CD4-positive, alpha-beta T cell (primary cell): ENCODE data around the gene ZNF687. TPM values are rescaled to one million over a fixed set of nuclear protein-coding genes. Genes with fewer than 3 reads are reported as not detected.
A peak's percentile ranks its signal among the peaks of the same experiment; 100 is the strongest.

Source experiments
- ATAC-seq: fragments of 200-7000 bp; cut with Tn5 transposase; one replicate; pipeline ENCODE4 v1.10.0; 2022; ENCODE audit warnings: mild to moderate bottlenecking; ENCODE audit not compliant: poor library complexity
- CTCF ChIA-PET: fragments of 350-600 bp; sonication (Branson Sonifier 250); formaldehyde crosslinking; loops from one replicate; lab custom pipeline; 2021; ENCODE audit warnings: antibody characterized with exemption, inconsistent platforms; lab: Charles Lee
- POLR2A ChIA-PET: fragments of 350-600 bp; sonication (Branson Sonifier 250); formaldehyde crosslinking; loops from one replicate; lab custom pipeline; 2021; ENCODE audit warnings: antibody characterized with exemption, inconsistent platforms; lab: Charles Lee
- DNase-seq, 14 experiments: peaks; one replicate each; pipeline ENCODE4 v3.0.0-alpha.2; 2013 to 2020; ENCODE audit warnings: mixed read lengths in 2 of 14
- H3K27ac ChIP-seq, 2 donors: one replicate each; pipeline versions ENCODE4 v1.5.1 to v1.7.0; 2013; ENCODE audit warnings: low read length in 2 of 2, low read depth in 1 of 2, mild to moderate bottlenecking in 1 of 2
- H3K27me3 ChIP-seq, 2 experiments: 1 replicate in 1 of 2; 2 replicates in 1 of 2; pipeline versions ENCODE4 v1.6.1 to v1.7.0; 2013; ENCODE audit warnings: low read length in 2 of 2, control low read depth in 1 of 2, mild to moderate bottlenecking in 1 of 2, moderate library complexity in 1 of 2; ENCODE audit not compliant: insufficient read depth in 2 of 2, control insufficient read depth in 1 of 2
- H3K36me3 ChIP-seq: one replicate; pipeline ENCODE4 v1.6.1; 2013; ENCODE audit warnings: low read length, control low read depth; ENCODE audit not compliant: insufficient read depth
- H3K4me1 ChIP-seq: one replicate; pipeline ENCODE4 v1.6.1; 2013; ENCODE audit warnings: low read length, control low read depth; ENCODE audit not compliant: insufficient read depth
- H3K4me3 ChIP-seq: one replicate; pipeline ENCODE4 v1.5.1; 2013; ENCODE audit warnings: mild to moderate bottlenecking, low read length, moderate library complexity
- H3K9me3 ChIP-seq, 2 experiments: 1 replicate in 1 of 2; 2 replicates in 1 of 2; pipeline versions ENCODE4 v1.6.1 to v1.7.0; 2013; ENCODE audit warnings: low read length in 2 of 2, mild to moderate bottlenecking in 2 of 2, control low read depth in 1 of 2, moderate library complexity in 1 of 2; ENCODE audit not compliant: control insufficient read depth in 1 of 2, insufficient read depth in 1 of 2
- H3K27ac Mint-ChIP-seq: one replicate; pipeline ENCODE4 v1.8.0; 2020; ENCODE audit warnings: mixed read lengths
- H3K27me3 Mint-ChIP-seq: one replicate; pipeline ENCODE4 v1.8.0; 2021; ENCODE audit warnings: mixed read lengths
- H3K36me3 Mint-ChIP-seq: one replicate; pipeline ENCODE4 v1.8.0; 2021; ENCODE audit warnings: low read depth, mixed read lengths
- H3K4me1 Mint-ChIP-seq: one replicate; pipeline ENCODE4 v1.8.0; 2021; ENCODE audit warnings: low read depth, mixed read lengths
- H3K4me3 Mint-ChIP-seq: one replicate; pipeline ENCODE4 v1.8.0; 2020; ENCODE audit warnings: mild to moderate bottlenecking, mixed read lengths
- H3K9me3 Mint-ChIP-seq: one replicate; pipeline ENCODE4 v1.8.0; 2020; ENCODE audit warnings: mixed read lengths
- intact Hi-C, 2 experiments: fragments of 100-400 bp; cut with DNase I in 1 of 2; cut with micrococcal nuclease in 1 of 2; formaldehyde crosslinking; loops; one replicate each; pipeline versions ENCODE4 v1.15.1 to v1.9.0; 2023 to 2025; cut with DNase I, micrococcal nuclease
- total RNA-seq, 174 experiments: library from RNA in 2 of 174; stranded (reverse) in 2 of 174; gene quantifications; one replicate each; pipeline ENCODE4 v1.2.3 and lab custom pipeline; 2021 to 2026
- TF ChIP-seq, protein P1 (sequence below): fragments of 200-600 bp; IDR thresholded peaks from one replicate; pipeline ENCODE4 v1.8.0; 2022; ENCODE audit warnings: antibody characterized with exemption, mild to moderate bottlenecking

ZNF687 gene
- total RNA-seq, 2 experiments from 2014 or later: 38.9 to 40.0 TPM

DNA sequence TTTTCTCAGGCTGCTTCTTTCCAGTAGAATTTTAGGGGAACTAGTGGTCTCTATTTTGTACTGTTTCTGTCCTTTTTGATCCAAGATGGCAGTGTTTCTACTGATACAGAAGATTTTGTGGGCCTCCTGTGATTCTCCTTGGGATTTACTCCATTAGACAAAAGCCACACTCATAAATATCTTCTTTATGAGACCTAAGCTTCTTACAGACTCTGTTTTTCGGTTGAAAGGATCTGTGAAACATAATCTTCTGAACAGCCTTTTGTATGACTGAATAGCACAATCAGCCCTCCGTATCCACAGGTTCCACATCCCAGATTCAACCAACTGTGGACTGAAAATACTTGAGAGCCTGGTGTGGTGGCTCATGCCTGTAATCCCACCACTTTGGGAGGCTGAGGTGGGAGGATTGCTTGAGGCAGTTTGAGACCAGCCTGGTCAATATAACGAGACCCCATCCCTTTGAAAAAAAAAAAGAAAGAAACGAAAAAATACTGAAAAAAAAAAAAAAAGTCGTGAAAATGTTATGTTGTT is 38.3 kb upstream of the ZNF687 start:
- Mint-ChIP-seq H3K27me3 (no peaks in the 10 kb centered on the region), H3K4me1 (no peaks in the 10 kb centered on the region), H3K9me3 (no peaks in the 10 kb centered on the region), H3K4me3 (no peak overlapping the region), H3K36me3 (peaks cover 91% of the 10 kb centered on the region), H3K27ac (no peak overlapping the region)
- TF ChIP-seq, protein P1, sequence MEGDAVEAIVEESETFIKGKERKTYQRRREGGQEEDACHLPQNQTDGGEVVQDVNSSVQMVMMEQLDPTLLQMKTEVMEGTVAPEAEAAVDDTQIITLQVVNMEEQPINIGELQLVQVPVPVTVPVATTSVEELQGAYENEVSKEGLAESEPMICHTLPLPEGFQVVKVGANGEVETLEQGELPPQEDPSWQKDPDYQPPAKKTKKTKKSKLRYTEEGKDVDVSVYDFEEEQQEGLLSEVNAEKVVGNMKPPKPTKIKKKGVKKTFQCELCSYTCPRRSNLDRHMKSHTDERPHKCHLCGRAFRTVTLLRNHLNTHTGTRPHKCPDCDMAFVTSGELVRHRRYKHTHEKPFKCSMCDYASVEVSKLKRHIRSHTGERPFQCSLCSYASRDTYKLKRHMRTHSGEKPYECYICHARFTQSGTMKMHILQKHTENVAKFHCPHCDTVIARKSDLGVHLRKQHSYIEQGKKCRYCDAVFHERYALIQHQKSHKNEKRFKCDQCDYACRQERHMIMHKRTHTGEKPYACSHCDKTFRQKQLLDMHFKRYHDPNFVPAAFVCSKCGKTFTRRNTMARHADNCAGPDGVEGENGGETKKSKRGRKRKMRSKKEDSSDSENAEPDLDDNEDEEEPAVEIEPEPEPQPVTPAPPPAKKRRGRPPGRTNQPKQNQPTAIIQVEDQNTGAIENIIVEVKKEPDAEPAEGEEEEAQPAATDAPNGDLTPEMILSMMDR: no peak
- no peak overlapping the region for H3K4me3 ChIP-seq
- peaks cover 75% of the 10 kb centered on the region for H3K36me3 ChIP-seq
- ChIA-PET POLR2A (interaction anchor here (1.0 kb wide), 1 partner anchor 10 kb away, joined by 3 read pairs; no protein-coding TSS in a partner anchor), CTCF (no interaction called here)
- no peak for ATAC-seq
- intact Hi-C loops: no loop called here
- no peak overlapping the region for H3K27ac ChIP-seq
- H3K9me3 ChIP-seq: no peaks in the 10 kb centered on the region
- DNase-seq: no peak
- no peaks in the 10 kb centered on the region for H3K4me1 ChIP-seq
- no peaks in the 10 kb centered on the region for H3K27me3 ChIP-seq

DNA sequence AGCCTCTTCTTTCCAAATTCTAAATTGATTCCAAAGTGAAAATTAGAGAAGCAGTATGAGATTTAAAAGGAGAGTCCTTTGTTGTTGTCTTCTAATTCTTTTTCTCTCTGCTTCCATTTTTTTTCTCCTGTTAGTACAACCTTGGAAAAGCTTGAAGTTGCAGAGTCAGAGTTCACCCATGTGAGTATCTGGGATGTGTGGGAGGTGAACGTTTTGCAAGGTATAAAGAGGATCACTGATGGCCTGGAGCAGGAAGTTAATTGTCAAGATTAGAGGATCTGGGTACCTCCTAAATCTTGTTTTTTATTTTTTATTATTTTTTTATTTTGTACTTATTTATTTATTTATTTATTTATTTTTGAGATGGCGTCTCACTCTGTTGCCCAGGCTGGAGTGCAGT is 35.3 kb upstream of the ZNF687 start:
- no peak overlapping the region for H3K4me3 Mint-ChIP-seq
- TF ChIP-seq, protein P1: no peak
- H3K27ac ChIP-seq: no peak overlapping the region
- ATAC-seq: no peak
- no peaks in the 10 kb centered on the region for H3K27me3 ChIP-seq
- no peaks in the 10 kb centered on the region for H3K4me1 ChIP-seq
- ChIA-PET POLR2A (interaction anchor here (1.0 kb wide), 1 partner anchor 47 kb away, joined by 3 read pairs; no protein-coding TSS in a partner anchor), CTCF (no interaction called here)
- no peak for DNase-seq
- no peak overlapping the region for H3K4me3 ChIP-seq
- H3K36me3 ChIP-seq: peaks cover 61% of the 10 kb centered on the region
- peaks cover 72% of the 10 kb centered on the region for H3K36me3 Mint-ChIP-seq
- H3K27ac Mint-ChIP-seq: no peak overlapping the region
- no peaks in the 10 kb centered on the region for H3K9me3 Mint-ChIP-seq
- H3K4me1 Mint-ChIP-seq: peaks cover 4% of the 10 kb centered on the region
- no peaks in the 10 kb centered on the region for H3K27me3 Mint-ChIP-seq
- intact Hi-C loops: no loop called here
- no peaks in the 10 kb centered on the region for H3K9me3 ChIP-seq

DNA sequence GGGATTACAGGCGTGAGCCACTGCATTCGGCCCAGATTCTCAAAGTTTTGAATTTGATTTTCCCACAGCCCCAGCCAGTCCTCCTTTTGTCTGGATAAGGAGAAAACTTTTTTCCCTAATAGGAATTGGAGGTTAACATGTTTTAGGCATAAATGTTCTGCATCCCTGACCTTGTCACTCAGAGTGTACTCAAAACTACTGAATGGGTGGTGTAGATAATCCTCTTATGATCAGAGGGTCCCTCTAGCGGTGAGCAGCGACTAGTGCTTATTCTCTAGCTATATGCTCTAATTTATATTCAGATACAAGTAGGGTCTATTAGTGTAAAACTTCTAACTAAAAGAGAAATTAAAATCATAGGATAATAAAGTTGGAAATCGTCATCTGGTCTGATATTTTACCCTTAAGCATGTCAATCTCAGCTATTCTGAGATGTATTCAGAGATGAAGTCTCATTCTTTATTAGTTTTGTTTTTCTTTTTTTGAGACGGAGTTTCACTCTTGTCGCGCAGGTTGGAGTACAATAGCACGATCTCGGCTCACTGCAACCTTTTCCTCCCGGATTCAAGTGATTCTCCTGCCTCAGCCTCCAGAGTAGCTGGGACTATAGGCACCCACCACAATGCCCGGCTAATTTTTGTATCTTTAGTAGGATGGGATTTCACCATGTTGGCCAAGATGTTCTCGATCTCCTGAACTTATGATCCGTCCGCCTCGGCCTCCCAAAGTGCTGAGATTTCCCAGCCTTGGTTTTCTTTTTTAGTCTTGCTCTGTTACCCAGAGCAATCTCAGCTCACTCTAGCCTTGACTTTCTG is 30.2 kb upstream of the ZNF687 start:
- H3K27ac ChIP-seq: no peak overlapping the region
- no peaks in the 10 kb centered on the region for H3K27me3 ChIP-seq
- H3K36me3 Mint-ChIP-seq: peaks cover 33% of the 10 kb centered on the region
- H3K4me1 Mint-ChIP-seq: peaks cover 25% of the 10 kb centered on the region
- peak overlapping the region; percentile 48 for H3K4me3 Mint-ChIP-seq
- H3K9me3 Mint-ChIP-seq: no peaks in the 10 kb centered on the region
- H3K9me3 ChIP-seq: no peaks in the 10 kb centered on the region
- no peak overlapping the region for H3K4me3 ChIP-seq
- H3K36me3 ChIP-seq: peaks cover 23% of the 10 kb centered on the region
- H3K4me1 ChIP-seq: peaks cover 16% of the 10 kb centered on the region
- ChIA-PET POLR2A (interaction anchor here (0.7 to 1.2 kb wide), 6 partner anchors 30 to 227 kb away, joined by 3 to 8 read pairs (median 7); partner anchors contain the start of genes PSMB4, TNFAIP8L2, VPS72 and ZNF687), CTCF (interaction anchor here (0.6 to 2.2 kb wide), 18 partner anchors 10 to 181 kb away, joined by 3 to 16 read pairs (median 4); partner anchors contain the start of genes PSMB4, VPS72 and ZNF687)
- H3K27me3 Mint-ChIP-seq: peaks cover 4% of the 10 kb centered on the region
- peak overlapping the region; percentile 4 for H3K27ac Mint-ChIP-seq
- intact Hi-C loops: loop anchor here (1.0 to 10.0 kb wide), 4 partner anchors 56 to 237 kb away; no protein-coding TSS in a partner anchor
- TF ChIP-seq, protein P1: peak; percentile 90
- peak; percentile 38 to 86 (median 57) for DNase-seq
- peak; percentile 53 for ATAC-seq
